ENCODE data around the gene CRYL1. TPM values are rescaled to one million over a fixed set of nuclear protein-coding genes. Genes with fewer than 3 reads are reported as not detected.

The CRYL1 gene
- total RNA-seq, 1 experiment from 2014 or later = 13.5 TPM

- peak; percentile 60 for DNase-seq (ENCODE audit: low read depth)
Measured at GRCh38 chr13:20495087-20496023, 30.3 kb downstream of the CRYL1 start.

GRCh38 chr13:20494656-20495055 is 31.0 kb downstream of the CRYL1 start:
- no peak for DNase-seq (ENCODE audit: low read depth)

GRCh38 chr13:20492641-20493040 is 33.0 kb downstream of the CRYL1 start:
- DNase-seq (ENCODE audit: low read depth) = no peak

GRCh38 chr13:20491926-20492435 is 33.7 kb downstream of the CRYL1 start:
- DNase-seq (ENCODE audit: low read depth) = no peak

GRCh38 chr13:20489185-20489820 is 36.4 kb downstream of the CRYL1 start:
- no peak for DNase-seq (ENCODE audit: low read depth)

GRCh38 chr13:20487927-20488326 is 37.7 kb downstream of the CRYL1 start:
- DNase-seq (ENCODE audit: low read depth) = no peak

- no peak for DNase-seq (ENCODE audit: low read depth)
Measured at GRCh38 chr13:20482787-20483186, 42.9 kb downstream of the CRYL1 start.

GRCh38 chr13:20482275-20482761 is 43.3 kb downstream of the CRYL1 start:
- no peak for DNase-seq (ENCODE audit: low read depth)

- DNase-seq (ENCODE audit: low read depth) = no peak
Measured at GRCh38 chr13:20477394-20477793, 48.3 kb downstream of the CRYL1 start.

GRCh38 chr13:20475927-20476691 is 49.5 kb downstream of the CRYL1 start:
- DNase-seq (ENCODE audit: low read depth) = peak; percentile 67

GRCh38 chr13:20474515-20474914 is 51.1 kb downstream of the CRYL1 start:
- DNase-seq (ENCODE audit: low read depth) = no peak

- DNase-seq (ENCODE audit: low read depth) = no peak
Measured at GRCh38 chr13:20473888-20474287, 51.8 kb downstream of the CRYL1 start.

- DNase-seq (ENCODE audit: low read depth) = no peak
Measured at GRCh38 chr13:20473139-20473538, 52.5 kb downstream of the CRYL1 start.

- no peak for DNase-seq (ENCODE audit: low read depth)
Measured at GRCh38 chr13:20472531-20472930, 53.1 kb downstream of the CRYL1 start.

- DNase-seq (ENCODE audit: low read depth) = no peak
Measured at GRCh38 chr13:20470136-20470535, 55.5 kb downstream of the CRYL1 start.

- no peak for DNase-seq (ENCODE audit: low read depth)
Measured at GRCh38 chr13:20466371-20466770, 59.3 kb downstream of the CRYL1 start.

- no peak for DNase-seq (ENCODE audit: low read depth)
Measured at GRCh38 chr13:20465218-20465879, 60.3 kb downstream of the CRYL1 start.

GRCh38 chr13:20462921-20463320 is 62.7 kb downstream of the CRYL1 start:
- no peak for DNase-seq (ENCODE audit: low read depth)

- DNase-seq (ENCODE audit: low read depth) = no peak
Measured at GRCh38 chr13:20462533-20462915, 63.1 kb downstream of the CRYL1 start.

GRCh38 chr13:20461860-20462532 is 63.7 kb downstream of the CRYL1 start:
- no peak for DNase-seq (ENCODE audit: low read depth)

Measured in HT1080 (cell line).